Measurements from ENCODE around the gene ICE1. TPM values are rescaled to one million over a fixed set of nuclear protein-coding genes. Genes with fewer than 3 reads are reported as not detected.

The ICE1 gene
- total and polyA plus RNA-seq, 9 of the 15 experiments (the other 6 are each of a cell fraction or from before 2014, with no cell fraction given) = 4.9 to 47.4 (median 28.2) TPM

DNA sequence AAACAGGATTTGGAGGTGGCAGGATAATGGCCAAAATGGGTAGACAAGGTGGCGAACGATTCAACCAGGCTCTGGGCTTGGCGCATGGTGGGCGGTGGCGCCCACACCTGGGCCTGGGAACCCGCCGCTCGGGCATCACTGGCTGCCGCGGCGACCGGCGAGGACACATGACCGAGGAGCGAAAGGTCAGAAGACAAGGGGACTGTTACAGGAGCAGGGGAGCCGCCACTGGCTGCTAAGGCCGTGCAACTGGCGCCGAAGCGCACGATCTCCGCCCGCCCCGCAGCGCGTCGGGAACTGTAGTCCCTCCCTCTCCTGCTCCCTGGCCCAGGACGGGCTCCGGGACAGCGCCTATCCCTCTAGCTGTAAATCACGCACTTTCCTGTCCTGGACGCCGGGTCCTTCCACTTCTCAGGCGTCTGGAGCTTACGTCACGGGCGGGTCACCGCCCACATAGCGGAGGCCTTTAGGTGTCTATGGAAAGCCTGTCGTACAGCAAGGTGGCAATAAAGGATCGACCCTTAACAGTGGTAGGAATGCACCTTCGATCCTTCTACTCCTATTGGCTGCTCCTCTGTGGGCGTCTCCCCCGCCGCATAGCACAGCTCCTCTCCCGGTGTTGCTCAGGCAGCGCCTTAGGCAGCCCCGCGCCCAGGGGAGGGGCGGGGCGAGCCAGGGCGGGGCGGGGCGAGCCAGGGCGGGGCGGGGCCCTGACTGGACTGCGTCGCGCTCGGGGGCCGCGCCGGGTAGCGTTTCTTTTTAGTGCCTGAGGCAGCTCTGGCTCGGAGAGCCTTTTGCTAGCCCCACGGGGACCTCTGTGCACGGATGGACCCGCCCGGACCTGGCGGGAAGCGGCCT, at the start of gene ICE1 (continued):
- TF ChIP-seq E2F1 (CRISPR knock-in tag; IDR thresholded peaks at IDR 0.05) (0 out of 2 replicates have a peak, but pooled peaks have one; percentile 21), WHSC1 (IDR thresholded peaks at IDR 0.05; ENCODE audit: low read length) (no peak), MBD1 (CRISPR knock-in tag; IDR thresholded peaks at IDR 0.05) (no peak), U2AF1 (optimal IDR thresholded peaks at IDR 0.05; ENCODE audit: low read depth, low read length) (no peak), KAT2B (IDR thresholded peaks at IDR 0.05; ENCODE audit: low read depth, low read length) (no peak), FIP1L1 (IDR thresholded peaks at IDR 0.05; ENCODE audit: low read depth, low read length, poor library complexity, severe bottlenecking) (peak; percentile 65), EP400 (IDR thresholded peaks at IDR 0.05) (peak; percentile 83), RNF2 (IDR thresholded peaks at IDR 0.05) (peak; percentile 47; the same call in 1 of the 2 replicates), DDX20 (tag; IDR thresholded peaks at IDR 0.05; ENCODE audit: low read depth) (no peak), CEBPG (CRISPR knock-in tag; IDR thresholded peaks at IDR 0.05) (no peak), CEBPG (tag; conservative IDR thresholded peaks at IDR 0.05 in 1 of 2, IDR thresholded peaks at IDR 0.05 in 1 of 2) (no peak), CHD1 (IDR thresholded peaks at IDR 0.05; ENCODE audit: low read length) (peak; percentile 29), HDGF (IDR thresholded peaks at IDR 0.05) (no peak), HNRNPK (IDR thresholded peaks at IDR 0.05; ENCODE audit: low read depth, low read length, poor library complexity, severe bottlenecking) (no peak), ZMIZ1 (IDR thresholded peaks at IDR 0.05; ENCODE audit: low read depth in 2 of 2, low read length in 2 of 2) (peak in 1 of 2 experiments; percentile 68; a peak in 1 of 4 replicates), ZFX (CRISPR knock-in tag; IDR thresholded peaks at IDR 0.05) (peak; percentile 89)

All from K562 (cell line).